A549 (cell line): ENCODE results near the gene LRFN5. TPM values are rescaled to one million over a fixed set of nuclear protein-coding genes. Genes with fewer than 3 reads are reported as not detected.
A peak's percentile ranks its signal among the peaks of the same experiment; 100 is the strongest.

Source experiments
- ATAC-seq, 2 experiments: fragments of 200-7000 bp in 1 of 2; fragments of >200 bp in 1 of 2; cut with Nextera tagmentation in 1 of 2; cut with Tn5 transposase in 1 of 2; 3 replicates each; pipeline versions ENCODE4 v1.8.0 to v1.9.1; 2018 to 2020; ENCODE audit warnings: mild to moderate bottlenecking in 1 of 2, moderate library complexity in 1 of 2
- CTCF ChIA-PET: fragments of 300-600 bp; sonication (Branson Sonifier 250); formaldehyde crosslinking; extraction: SDS; loops from one replicate; lab custom pipeline; 2021; ENCODE audit warnings: antibody characterized with exemption, inconsistent platforms; lab: Yijun Ruan, JAX
- POLR2A ChIA-PET: fragments of 350-600 bp; formaldehyde crosslinking; extraction: SDS; loops from one replicate; lab custom pipeline; 2021; ENCODE audit warnings: antibody characterized with exemption, inconsistent platforms; lab: Yijun Ruan, JAX
- DNase-seq, 2 experiments: peaks; one replicate each; pipeline versions ENCODE4 v3.0.0 to v3.0.0-alpha.2; 2011 to 2016; ENCODE audit warnings: low read depth in 1 of 2, low spot score in 1 of 2
- FAIRE-seq: peaks from 2 replicates; lab custom pipeline; 2011; peaks lifted over from hg19 to GRCh38; lab: Jason Lieb, UNC
- H3K27ac ChIP-seq, 2 experiments: fragments of >200 bp; sonication (Bioruptor Twin); formaldehyde crosslinking; 3 replicates each; pipeline ENCODE4 v1.5.1; 2016 to 2017
- H3K4me1 ChIP-seq: fragments of >200 bp; sonication (Bioruptor Twin); formaldehyde crosslinking; 3 replicates; pipeline ENCODE4 v1.6.1; 2016
- H3K4me2 ChIP-seq: fragments of >200 bp; sonication (Bioruptor Twin); formaldehyde crosslinking; 3 replicates; pipeline ENCODE4 v1.6.1; 2016
- H3K4me3 ChIP-seq: fragments of >200 bp; sonication (Bioruptor Twin); formaldehyde crosslinking; 3 replicates; pipeline ENCODE4 v1.5.1; 2016
- H3K9me3 ChIP-seq: fragments of >200 bp; sonication (Bioruptor Twin); formaldehyde crosslinking; 3 replicates; pipeline ENCODE4 v1.6.1; 2016
- ATOH8 ChIP-seq: fragments of 250-450 bp; sonication (Bioruptor Pico); IDR thresholded peaks from 2 replicates; pipeline ENCODE4 v1.5.0; 2020; ENCODE audit warnings: low read depth, mild to moderate bottlenecking, moderate library complexity
- CBX8 ChIP-seq: fragments of 200-600 bp; sonication (generic); IDR thresholded peaks from 2 replicates; pipeline ENCODE4 v1.6.1; 2016
- CEBPB ChIP-seq, 2 experiments: fragments of >200 bp in 1 of 2; sonication (Bioruptor Twin) in 1 of 2; formaldehyde crosslinking in 1 of 2; IDR thresholded peaks; 2 replicates each; pipeline ENCODE4 v1.6.1; 2012 to 2016
- CTCF ChIP-seq: fragments of >200 bp; sonication (Bioruptor Twin); formaldehyde crosslinking; IDR thresholded peaks from 3 replicates; pipeline ENCODE4 v1.5.1; 2016
- EP300 ChIP-seq, 2 experiments: fragments of >200 bp; sonication (Bioruptor Twin); formaldehyde crosslinking; IDR thresholded peaks; 2 replicates in 1 of 2; 3 replicates in 1 of 2; pipeline ENCODE4 v1.6.1; 2016 to 2017
- ESRRA ChIP-seq: fragments of 150-350 bp; IDR thresholded peaks from 2 replicates; pipeline ENCODE4 v1.6.1; 2014; ENCODE audit warnings: mild to moderate bottlenecking, low read length, borderline replicate concordance
- FOSB ChIP-seq: fragments of 250-450 bp; sonication (Bioruptor Pico); IDR thresholded peaks from 2 replicates; pipeline ENCODE4 v1.5.0; 2020; ENCODE audit warnings: mild to moderate bottlenecking, moderate library complexity
- FOSL2 ChIP-seq, 2 experiments: fragments of 450-650 bp in 1 of 2; fragments of >200 bp in 1 of 2; sonication (Bioruptor Twin) in 1 of 2; formaldehyde crosslinking; IDR thresholded peaks; 2 replicates each; pipeline versions ENCODE4 v1.5.0 to v1.6.1; 2016 to 2020; ENCODE audit warnings: mild to moderate bottlenecking in 1 of 2, moderate library complexity in 1 of 2
- HDAC2 ChIP-seq: fragments of 200-600 bp; sonication (generic); IDR thresholded peaks from 2 replicates; pipeline ENCODE4 v1.6.1; 2016
- HOXA7 ChIP-seq: fragments of 250-450 bp; sonication (Bioruptor Pico); IDR thresholded peaks from 2 replicates; pipeline ENCODE4 v1.5.0; 2020; ENCODE audit warnings: mild to moderate bottlenecking, moderate library complexity
- HOXB13 ChIP-seq: fragments of 250-450 bp; sonication (Bioruptor Pico); IDR thresholded peaks from 2 replicates; pipeline ENCODE4 v1.5.0; 2020; ENCODE audit warnings: low read depth, mild to moderate bottlenecking, moderate library complexity
- HOXB5 ChIP-seq: fragments of 250-450 bp; sonication (Bioruptor Pico); IDR thresholded peaks from 2 replicates; pipeline ENCODE4 v1.5.0; 2020; ENCODE audit warnings: mild to moderate bottlenecking, moderate library complexity
- KDM1A ChIP-seq: fragments of 200-600 bp; sonication (generic); IDR thresholded peaks from 2 replicates; pipeline ENCODE4 v1.6.1; 2016; ENCODE audit warnings: low read depth, mild to moderate bottlenecking
- MAX ChIP-seq: IDR thresholded peaks from 2 replicates; pipeline ENCODE4 v1.6.1; 2012
- PHF8 ChIP-seq: fragments of 200-600 bp; sonication (generic); IDR thresholded peaks from 2 replicates; pipeline ENCODE4 v1.6.1; 2016; ENCODE audit warnings: low read depth, mild to moderate bottlenecking, antibody characterized with exemption, moderate library complexity, borderline replicate concordance
- RARB ChIP-seq: fragments of 250-450 bp; sonication (Bioruptor Pico); IDR thresholded peaks from 2 replicates; pipeline ENCODE4 v1.8.0; 2021; ENCODE audit warnings: mild to moderate bottlenecking, moderate library complexity
- RCOR1 ChIP-seq: fragments of 150-350 bp; IDR thresholded peaks from 2 replicates; pipeline ENCODE4 v1.6.1; 2014; ENCODE audit warnings: antibody characterized with exemption, low read length, low read depth
- SMC3 ChIP-seq: fragments of >200 bp; sonication (Bioruptor Twin); formaldehyde crosslinking; IDR thresholded peaks from 3 replicates; pipeline ENCODE4 v1.6.1; 2018; ENCODE audit warnings: inconsistent platforms
- SREBF2 ChIP-seq: fragments of 450-650 bp; IDR thresholded peaks from 2 replicates; pipeline ENCODE4 v1.6.1; 2014; ENCODE audit warnings: mild to moderate bottlenecking, moderate library complexity
- USF2 ChIP-seq: fragments of 450-650 bp; IDR thresholded peaks from 2 replicates; pipeline ENCODE4 v1.6.1; 2014; ENCODE audit warnings: antibody characterized with exemption
- ZNF302 ChIP-seq: fragments of 250-450 bp; sonication (Bioruptor Pico); IDR thresholded peaks from 2 replicates; pipeline ENCODE4 v1.9.0; 2021; ENCODE audit warnings: inconsistent platforms, mild to moderate bottlenecking, moderate library complexity
- WGBS: methylation state at CpG from one replicate; pipeline ENCODE4 v1.1.6; 2017; ENCODE audit errors: missing lambda C conversion rate; 5-methylcytosine and 5-hydroxymethylcytosine counted together
- polyA plus RNA-seq, 4 experiments: library from polyadenylated mRNA; depleted of rRNA in 3 of 4; stranded (reverse); fragments of >200 nt; fragmentation: RNase III in 1 of 4; extraction: RNeasy Plus Mini Kit Qiagen cat#74134 plus additional on column Dnase treatment in 1 of 4; gene quantifications; 2 replicates in 3 of 4; 3 replicates in 1 of 4; pipeline ENCODE4 v1.2.3, GENCODE V29; 2011 to 2017
- TF ChIP-seq, protein P1 (sequence below): fragments of >200 bp; sonication (Bioruptor Twin); formaldehyde crosslinking; IDR thresholded peaks from 3 replicates; pipeline ENCODE4 v1.6.1; 2016

LRFN5 gene
- polyA plus RNA-seq, 2 of the 4 experiments (the other 2 are of a cell fraction) = not detected

GRCh38 chr14:41785696-41786095 lies 179.0 kb downstream of the LRFN5 start:
- H3K4me1 ChIP-seq = no peaks in the 10 kb centered on the region
- H3K4me3 ChIP-seq = no peak overlapping the region
- POLR2A ChIA-PET = no interaction called here
- DNase-seq = peak in 1 of 2 experiments; percentile 2
- CTCF ChIA-PET = no interaction called here
- no peak overlapping the region for H3K27ac ChIP-seq
- FAIRE-seq = no peak
- no peak for ATAC-seq
- H3K9me3 ChIP-seq = no peaks in the 10 kb centered on the region
- WGBS = 35% methylated on average over 6 of the region's 6 CpGs
- no peak overlapping the region for H3K4me2 ChIP-seq
- TF ChIP-seq USF2 (no peak), KDM1A (no peak), CTCF (no peak), CEBPB (IDR thresholded peaks at IDR 0.05) (no peak), SMC3 (no peak), HOXB5 (CRISPR knock-in tag) (no peak), HOXA7 (CRISPR knock-in tag) (no peak), ZNF302 (CRISPR knock-in tag) (no peak)
- TF ChIP-seq, protein P1, sequence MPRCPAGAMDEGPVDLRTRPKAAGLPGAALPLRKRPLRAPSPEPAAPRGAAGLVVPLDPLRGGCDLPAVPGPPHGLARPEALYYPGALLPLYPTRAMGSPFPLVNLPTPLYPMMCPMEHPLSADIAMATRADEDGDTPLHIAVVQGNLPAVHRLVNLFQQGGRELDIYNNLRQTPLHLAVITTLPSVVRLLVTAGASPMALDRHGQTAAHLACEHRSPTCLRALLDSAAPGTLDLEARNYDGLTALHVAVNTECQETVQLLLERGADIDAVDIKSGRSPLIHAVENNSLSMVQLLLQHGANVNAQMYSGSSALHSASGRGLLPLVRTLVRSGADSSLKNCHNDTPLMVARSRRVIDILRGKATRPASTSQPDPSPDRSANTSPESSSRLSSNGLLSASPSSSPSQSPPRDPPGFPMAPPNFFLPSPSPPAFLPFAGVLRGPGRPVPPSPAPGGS = no peak

GRCh38 chr14:41799817-41800216 lies 193.1 kb downstream of the LRFN5 start:
- no peak overlapping the region for H3K27ac ChIP-seq
- no peak overlapping the region for H3K4me3 ChIP-seq
- TF ChIP-seq ATOH8 (no peak), CBX8 (no peak), SREBF2 (no peak), MAX (no peak), KDM1A (no peak), RARB (CRISPR knock-in tag) (no peak), HDAC2 (no peak), FOSB (no peak), HOXA7 (CRISPR knock-in tag) (no peak), FOSL2 (IDR thresholded peaks at IDR 0.05) (no peak), FOSL2 (CRISPR knock-in tag; IDR thresholded peaks at IDR 0.05) (no peak), EP300 (IDR thresholded peaks at IDR 0.05) (no peak)
- no peaks in the 10 kb centered on the region for H3K4me1 ChIP-seq
- H3K4me2 ChIP-seq = no peak overlapping the region
- 0 out of 3 replicates have a peak, but pooled peaks cover 4% of the 10 kb centered on the region for H3K9me3 ChIP-seq
- ChIA-PET POLR2A (no interaction called here), CTCF (no interaction called here)
- FAIRE-seq (no peak), ATAC-seq (no peak), DNase-seq (no peak)
- WGBS = 3% methylated on average over 1 of the region's 1 CpG

- H3K9me3 ChIP-seq = 0 out of 3 replicates have a peak, but pooled peaks cover 4% of the 10 kb centered on the region
- CTCF ChIA-PET = no interaction called here
- POLR2A ChIA-PET = no interaction called here
- no peaks in the 10 kb centered on the region for H3K4me1 ChIP-seq
- no peak overlapping the region for H3K27ac ChIP-seq
- WGBS = 39% methylated on average over 5 of the region's 5 CpGs
- H3K4me3 ChIP-seq = no peak overlapping the region
- DNase-seq = no peak
- TF ChIP-seq RCOR1 (no peak), USF2 (no peak), PHF8 (no peak), HOXB13 (CRISPR knock-in tag) (no peak), HOXA7 (CRISPR knock-in tag) (no peak), MAX (no peak), ESRRA (no peak)
- TF ChIP-seq, all 56 proteins: peak for 0
- FAIRE-seq (no peak), ATAC-seq (no peak)
- H3K4me2 ChIP-seq = no peak overlapping the region
Observed at GRCh38 chr14:41805633-41806032, 199.0 kb downstream of the LRFN5 start.
